Gastrocnemius medialis (tissue), 4 donors: ENCODE results near the gene ASB2. TPM values are rescaled to one million over a fixed set of nuclear protein-coding genes. Genes with fewer than 3 reads are reported as not detected.

Source experiments
- ATAC-seq, 2 donors: fragments of 150-250 bp; one replicate each; pipeline ENCODE4 v1.9.1; 2016
- DNase-seq, 2 donors: peaks; one replicate each; pipeline ENCODE4 v3.0.0-alpha.2; 2019
- H3K27ac ChIP-seq, 4 donors: fragments of 200-600 bp; sonication (generic); 1 replicate in 1 of 4; 2 replicates in 3 of 4; pipeline ENCODE4 v1.5.1; 2016 to 2018; ENCODE audit warnings: mild to moderate bottlenecking in 2 of 4, moderate library complexity in 1 of 4
- H3K27me3 ChIP-seq, 3 donors: fragments of 200-600 bp; sonication (generic) in 2 of 3; 1 replicate in 1 of 3; 2 replicates in 2 of 3; pipeline versions ENCODE4 v1.5.1 to v1.6.0; 2016 to 2019; ENCODE audit warnings: mild to moderate bottlenecking in 1 of 3, moderate library complexity in 1 of 3
- H3K36me3 ChIP-seq, 2 donors: fragments of 200-600 bp; sonication (generic) in 1 of 2; one replicate each; pipeline ENCODE4 v1.5.1; 2017 to 2018
- H3K4me1 ChIP-seq, 2 donors: fragments of 200-600 bp; sonication (generic) in 1 of 2; one replicate each; pipeline ENCODE4 v1.5.1; 2016 to 2017; ENCODE audit warnings: mild to moderate bottlenecking in 2 of 2
- H3K4me3 ChIP-seq, 4 donors: fragments of 200-600 bp; sonication (generic) in 3 of 4; 1 replicate in 1 of 4; 2 replicates in 3 of 4; pipeline ENCODE4 v1.5.1; 2016 to 2019; ENCODE audit warnings: mild to moderate bottlenecking in 2 of 4
- H3K9me3 ChIP-seq, 3 donors: fragments of 200-600 bp; sonication (generic) in 2 of 3; 1 replicate in 1 of 3; 2 replicates in 2 of 3; pipeline ENCODE4 v1.5.1; 2016 to 2019
- POLR2A ChIP-seq, 2 donors: fragments of 450-650 bp; IDR thresholded peaks; one replicate each; pipeline ENCODE4 v1.6.1; 2017; ENCODE audit warnings: antibody characterized with exemption in 2 of 2, mild to moderate bottlenecking in 2 of 2, moderate library complexity in 2 of 2
- in situ Hi-C, 4 donors: fragments of 200-750 bp; cut with MboI; loops; one replicate each; pipeline versions ENCODE4 v1.15.0 to v1.8.0; 2017; ENCODE audit warnings: low sequenced_read_pairs in 4 of 4
- intact Hi-C: fragments of 100-400 bp; cut with DNase I; formaldehyde crosslinking; loops from one replicate; pipeline ENCODE4 v1.15.1; 2023; ENCODE audit warnings: low total_unique reads
- total RNA-seq, 4 donors: library from RNA; depleted of rRNA; stranded (reverse); fragments of >200 nt; gene quantifications; one replicate each; pipeline versions ENCODE4 v1.1.0 to v1.2.3, GENCODE V29; 2016
- TF ChIP-seq, protein P1 (sequence below), 5 experiments: fragments of 450-650 bp in 3 of 5; fragments of 200-600 bp in 2 of 5; sonication (generic) in 2 of 5; IDR thresholded peaks in 4 of 5; conservative IDR thresholded peaks in 1 of 5; 1 replicate in 4 of 5; 2 replicates in 1 of 5; pipeline ENCODE4 v1.5.1; 2016 to 2019; ENCODE audit warnings: antibody characterized with exemption in 5 of 5, mild to moderate bottlenecking in 3 of 5, moderate library complexity in 3 of 5

The ASB2 gene
- total RNA-seq, 4 donors from 2014 or later = 335 to 819 (median 539) TPM

DNA sequence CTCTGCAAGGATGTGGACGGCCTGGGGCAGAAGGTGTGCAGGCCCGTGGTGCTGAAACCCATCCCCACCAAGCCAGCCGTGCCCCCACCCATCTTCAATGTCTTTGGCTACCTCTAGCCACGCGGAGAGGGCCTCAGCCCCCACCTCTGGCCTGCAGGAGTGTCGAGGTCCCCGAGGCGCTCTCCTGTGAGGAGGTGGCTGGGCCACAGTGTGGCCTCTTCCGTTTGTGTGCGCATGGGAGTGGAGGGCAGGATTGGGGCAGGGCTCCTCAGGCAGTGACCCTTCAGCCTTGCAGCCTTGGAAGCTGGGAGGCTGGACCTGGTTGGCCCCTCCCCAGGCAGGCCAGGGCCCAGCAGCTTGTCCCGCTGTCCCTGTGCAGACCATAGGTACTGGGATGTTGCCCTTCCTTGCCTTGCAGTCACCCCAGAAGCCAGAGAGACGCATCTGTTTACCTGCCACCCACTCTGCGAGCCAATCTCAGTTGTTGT lies 47.3 kb downstream of the ASB2 start:
- ATAC-seq = no peak
- peaks cover 0 to 29% of the 10 kb centered on the region in 2 donors for H3K36me3 ChIP-seq
- no peaks in the 10 kb centered on the region for H3K27me3 ChIP-seq
- DNase-seq = no peak
- in situ Hi-C loops (no loop called here), intact Hi-C loops (no loop called here)
- TF ChIP-seq POLR2A (IDR thresholded peaks at IDR 0.05) = no peak
- TF ChIP-seq, protein P1, sequence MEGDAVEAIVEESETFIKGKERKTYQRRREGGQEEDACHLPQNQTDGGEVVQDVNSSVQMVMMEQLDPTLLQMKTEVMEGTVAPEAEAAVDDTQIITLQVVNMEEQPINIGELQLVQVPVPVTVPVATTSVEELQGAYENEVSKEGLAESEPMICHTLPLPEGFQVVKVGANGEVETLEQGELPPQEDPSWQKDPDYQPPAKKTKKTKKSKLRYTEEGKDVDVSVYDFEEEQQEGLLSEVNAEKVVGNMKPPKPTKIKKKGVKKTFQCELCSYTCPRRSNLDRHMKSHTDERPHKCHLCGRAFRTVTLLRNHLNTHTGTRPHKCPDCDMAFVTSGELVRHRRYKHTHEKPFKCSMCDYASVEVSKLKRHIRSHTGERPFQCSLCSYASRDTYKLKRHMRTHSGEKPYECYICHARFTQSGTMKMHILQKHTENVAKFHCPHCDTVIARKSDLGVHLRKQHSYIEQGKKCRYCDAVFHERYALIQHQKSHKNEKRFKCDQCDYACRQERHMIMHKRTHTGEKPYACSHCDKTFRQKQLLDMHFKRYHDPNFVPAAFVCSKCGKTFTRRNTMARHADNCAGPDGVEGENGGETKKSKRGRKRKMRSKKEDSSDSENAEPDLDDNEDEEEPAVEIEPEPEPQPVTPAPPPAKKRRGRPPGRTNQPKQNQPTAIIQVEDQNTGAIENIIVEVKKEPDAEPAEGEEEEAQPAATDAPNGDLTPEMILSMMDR (IDR thresholded peaks at IDR 0.05 in 4 of 5, conservative IDR thresholded peaks at IDR 0.05 in 1 of 5) = no peak
- H3K27ac ChIP-seq = peak overlapping the region in 1 of 4 donors; percentile 37
- H3K4me3 ChIP-seq = no peak overlapping the region
- H3K9me3 ChIP-seq = no peaks in the 10 kb centered on the region
- H3K4me1 ChIP-seq = peaks cover 0 to 4% of the 10 kb centered on the region in 2 donors

DNA sequence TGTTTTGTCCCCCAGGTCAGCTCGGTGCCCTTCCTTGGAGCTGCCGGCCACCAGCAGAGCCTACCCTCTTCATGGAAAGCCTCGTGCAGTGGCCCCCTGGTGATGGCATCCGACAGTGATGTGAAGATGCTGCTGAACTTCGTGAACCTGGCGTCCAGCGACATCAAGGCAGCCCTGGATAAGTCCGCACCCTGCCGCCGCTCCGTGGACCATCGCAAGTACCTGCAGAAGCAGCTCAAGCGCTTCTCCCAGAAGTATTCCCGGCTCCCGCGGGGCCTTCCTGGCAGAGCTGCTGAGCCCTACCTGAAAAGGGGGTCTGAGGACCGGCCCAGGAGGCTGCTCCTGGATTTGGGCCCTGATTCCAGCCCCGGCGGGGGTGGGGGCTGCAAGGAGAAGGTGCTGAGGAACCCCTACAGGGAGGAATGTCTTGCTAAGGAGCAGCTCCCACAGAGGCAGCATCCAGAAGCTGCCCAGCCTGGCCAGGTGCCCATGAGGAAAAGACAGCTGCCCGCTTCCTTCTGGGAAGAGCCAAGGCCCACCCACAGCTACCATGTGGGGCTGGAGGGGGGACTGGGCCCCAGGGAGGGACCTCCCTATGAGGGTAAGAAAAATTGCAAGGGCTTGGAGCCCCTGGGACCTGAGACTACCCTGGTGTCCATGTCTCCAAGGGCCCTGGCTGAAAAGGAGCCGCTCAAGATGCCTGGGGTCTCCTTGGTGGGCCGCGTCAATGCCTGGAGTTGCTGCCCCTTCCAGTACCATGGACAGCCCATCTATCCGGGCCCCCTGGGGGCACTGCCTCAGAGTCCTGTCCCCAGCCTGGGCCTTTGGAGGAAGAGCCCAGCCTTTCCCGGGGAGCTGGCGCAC lies 48.0 kb downstream of the ASB2 start:
- intact Hi-C loops = no loop called here
- TF ChIP-seq, protein P1 (IDR thresholded peaks at IDR 0.05 in 4 of 5, conservative IDR thresholded peaks at IDR 0.05 in 1 of 5) = no peak
- TF ChIP-seq POLR2A (IDR thresholded peaks at IDR 0.05) = no peak
- H3K9me3 ChIP-seq = no peaks in the 10 kb centered on the region
- no peak overlapping the region for H3K4me3 ChIP-seq
- ATAC-seq = no peak
- in situ Hi-C loops = no loop called here
- peak overlapping the region in 2 of 4 donors; percentile 46 to 55 for H3K27ac ChIP-seq
- peaks cover 0 to 29% of the 10 kb centered on the region in 2 donors for H3K36me3 ChIP-seq
- no peak for DNase-seq
- H3K27me3 ChIP-seq = no peaks in the 10 kb centered on the region
- peaks cover 0 to 4% of the 10 kb centered on the region in 2 donors for H3K4me1 ChIP-seq

DNA sequence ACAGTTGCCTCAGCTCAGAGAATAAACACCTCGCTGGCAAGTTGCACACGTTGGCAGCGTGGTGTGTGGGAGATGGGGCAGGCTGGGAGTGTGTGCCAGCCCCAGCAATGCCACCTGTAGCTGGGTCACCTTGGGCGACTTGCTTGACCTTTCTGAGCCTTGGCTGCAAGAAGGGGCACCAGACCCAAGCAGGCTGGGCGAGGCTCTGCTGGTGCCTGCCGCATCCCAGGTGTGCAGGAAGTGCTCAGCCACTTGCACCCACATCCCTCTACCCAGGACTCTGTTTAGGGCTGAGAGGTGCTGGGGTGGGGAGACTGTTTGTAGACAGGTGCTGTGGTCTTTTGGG lies 48.6 kb downstream of the ASB2 start:
- intact Hi-C loops (no loop called here), in situ Hi-C loops (no loop called here)
- peaks cover 0 to 4% of the 10 kb centered on the region in 2 donors for H3K4me1 ChIP-seq
- H3K27ac ChIP-seq = peak overlapping the region in 3 of 4 donors; percentile 1 to 55 (median 46)
- TF ChIP-seq, protein P1 (IDR thresholded peaks at IDR 0.05 in 4 of 5, conservative IDR thresholded peaks at IDR 0.05 in 1 of 5) = no peak
- no peak for TF ChIP-seq POLR2A (IDR thresholded peaks at IDR 0.05)
- peaks cover 0 to 26% of the 10 kb centered on the region in 2 donors for H3K36me3 ChIP-seq
- ATAC-seq (peak in 1 of 2 donors; percentile 5), DNase-seq (no peak)
- H3K4me3 ChIP-seq = no peak overlapping the region
- H3K9me3 ChIP-seq = no peaks in the 10 kb centered on the region
- H3K27me3 ChIP-seq = no peaks in the 10 kb centered on the region

DNA sequence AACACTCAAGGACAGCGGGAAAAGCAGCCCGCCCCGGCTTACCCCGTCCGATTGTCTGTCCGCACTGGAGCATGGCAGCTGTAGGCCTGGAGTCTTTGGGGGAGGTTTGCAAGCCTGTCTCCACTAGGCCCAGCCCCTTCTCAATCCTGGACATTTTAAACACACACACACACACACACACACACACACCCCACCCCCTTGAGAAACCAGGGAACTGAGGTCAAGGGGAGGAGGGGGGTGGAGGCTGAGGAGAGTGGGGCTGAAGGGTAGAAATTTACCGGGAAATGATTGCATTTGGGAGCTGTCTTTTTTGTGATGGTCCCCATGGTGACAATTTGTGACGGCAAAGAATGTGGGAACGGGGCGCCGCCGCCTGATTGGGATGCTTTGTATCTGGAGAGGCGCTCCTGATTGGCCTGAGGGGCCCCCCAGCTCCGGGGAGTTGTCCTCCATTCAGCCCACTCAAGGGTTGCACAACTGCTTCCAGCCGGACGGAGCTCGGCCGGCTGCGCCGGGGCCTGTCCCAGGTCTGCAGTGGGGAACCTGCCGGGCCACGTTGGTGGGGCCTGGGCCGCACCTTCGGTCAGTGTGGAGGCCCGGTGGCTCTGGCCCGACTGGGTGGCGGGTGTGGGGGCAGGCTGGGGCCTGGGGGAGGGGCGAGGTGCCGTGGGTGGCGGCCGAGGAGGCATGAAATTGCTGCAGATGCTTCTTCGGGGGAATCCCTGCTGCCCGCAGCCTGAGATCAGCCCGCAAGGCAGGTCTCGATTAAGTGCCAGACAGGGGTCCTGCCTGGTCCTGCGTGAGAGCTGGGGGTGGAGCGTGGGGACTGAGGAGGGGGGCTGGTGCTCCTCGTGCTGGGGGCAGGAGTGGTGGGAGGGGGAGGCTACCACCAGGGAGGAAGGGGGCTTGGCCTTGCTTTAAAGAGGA lies 49.2 kb downstream of the ASB2 start, which contains the start of gene FAM181A:
FAM181A (plus strand) TSS at position 472 of the 927 bp plus-strand sequence. CDS start 942 bp downstream, outside the sequence.
- in situ Hi-C loops (no loop called here), intact Hi-C loops (no loop called here)
- H3K36me3 ChIP-seq = peaks cover 0 to 20% of the 10 kb centered on the region in 2 donors
- H3K4me3 ChIP-seq = no peak within 1 kb of the TSS
- peak within 1 kb of the TSS in 3 of 4 donors; percentile 1 to 55 (median 46) for H3K27ac ChIP-seq
- no peak for TF ChIP-seq POLR2A (IDR thresholded peaks at IDR 0.05)
- TF ChIP-seq, protein P1 (IDR thresholded peaks at IDR 0.05 in 4 of 5, conservative IDR thresholded peaks at IDR 0.05 in 1 of 5) = no peak
- no peaks in the 10 kb centered on the region for H3K9me3 ChIP-seq
- peak in 1 of 2 donors; percentile 4 for ATAC-seq
- no peak for DNase-seq
- no peaks in the 10 kb centered on the region for H3K27me3 ChIP-seq
- peaks cover 0 to 4% of the 10 kb centered on the region in 2 donors for H3K4me1 ChIP-seq
